ENCODE measurements around the gene CENPP. TPM values are rescaled to one million over a fixed set of nuclear protein-coding genes. Genes with fewer than 3 reads are reported as not detected.
"Not testable (repeated sequence)": the region's sequence is repeated elsewhere in the genome, so short reads cannot be mapped to it uniquely, and the experiment has no call there.

The CENPP gene
- total RNA-seq, 1 donor from 2014 or later, result 1.2 TPM

DNA sequence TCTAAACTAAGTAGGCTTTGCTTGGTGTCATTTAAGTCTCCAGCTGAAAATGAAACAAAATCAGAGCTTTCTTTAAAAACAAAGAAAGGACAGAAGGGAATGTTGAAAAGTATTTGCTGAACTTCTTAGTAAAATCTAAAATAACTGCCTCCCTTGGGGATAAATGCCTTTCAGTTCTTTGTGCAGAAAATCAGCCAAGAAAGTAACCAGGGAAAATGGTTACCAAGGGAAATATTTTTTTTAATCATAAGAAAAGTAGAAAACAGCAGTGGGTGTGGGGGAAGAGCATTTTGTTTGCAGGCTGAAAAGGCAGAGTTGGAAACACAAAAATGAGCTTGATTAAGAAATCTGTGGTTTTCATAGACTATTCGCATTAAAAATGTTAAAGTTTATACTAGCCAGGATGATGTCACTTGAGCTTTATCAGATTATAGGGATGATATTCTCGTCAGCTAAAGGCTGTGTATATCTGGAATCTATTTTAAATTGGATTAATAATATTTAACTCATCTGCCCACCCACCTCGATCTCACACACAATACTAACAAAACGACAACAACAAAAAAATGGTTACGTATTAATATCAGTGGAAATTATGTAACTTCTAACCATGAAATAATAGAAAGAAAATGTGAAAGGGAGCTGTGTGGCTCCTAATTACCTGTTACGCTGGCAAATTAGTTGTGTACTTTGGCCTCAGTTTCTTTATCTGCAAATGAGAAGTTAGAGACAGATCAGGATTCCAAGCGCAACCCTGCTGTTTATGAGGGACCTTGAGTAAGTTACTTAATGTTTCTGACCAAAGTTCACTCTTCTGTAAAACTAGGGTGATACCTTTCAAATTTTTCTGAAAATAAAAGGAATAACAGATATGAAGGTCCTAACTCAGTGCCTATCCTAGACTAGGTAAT is 210.4 kb downstream of the CENPP start, which contains the start of gene ECM2:
TSS of gene ECM2 (minus strand) at position 51 of the 911 bp plus-strand sequence. CDS start 13,124 bp downstream, outside the sequence.
- DNase-seq (ENCODE audit: low read depth), result no peak

DNA sequence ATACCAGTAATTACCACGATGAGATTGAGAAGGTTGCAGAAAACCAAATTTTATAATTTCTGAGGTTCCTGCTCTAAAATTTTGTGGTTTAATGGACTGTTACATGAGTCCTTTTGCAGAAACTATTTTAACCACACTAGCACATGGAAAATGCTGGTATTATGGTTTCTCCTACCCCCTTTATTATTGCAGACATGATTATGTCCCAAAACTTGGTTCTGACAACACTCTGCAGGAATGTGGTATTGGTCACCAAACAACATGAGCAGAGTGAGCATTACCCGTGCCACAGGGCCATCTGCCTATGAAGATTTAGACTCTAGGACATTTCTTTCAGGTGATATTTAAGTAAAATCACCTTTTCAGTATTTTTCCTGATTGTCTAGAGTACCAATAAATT is 212.8 kb downstream of the CENPP start:
- DNase-seq (ENCODE audit: low read depth), result no peak

DNA sequence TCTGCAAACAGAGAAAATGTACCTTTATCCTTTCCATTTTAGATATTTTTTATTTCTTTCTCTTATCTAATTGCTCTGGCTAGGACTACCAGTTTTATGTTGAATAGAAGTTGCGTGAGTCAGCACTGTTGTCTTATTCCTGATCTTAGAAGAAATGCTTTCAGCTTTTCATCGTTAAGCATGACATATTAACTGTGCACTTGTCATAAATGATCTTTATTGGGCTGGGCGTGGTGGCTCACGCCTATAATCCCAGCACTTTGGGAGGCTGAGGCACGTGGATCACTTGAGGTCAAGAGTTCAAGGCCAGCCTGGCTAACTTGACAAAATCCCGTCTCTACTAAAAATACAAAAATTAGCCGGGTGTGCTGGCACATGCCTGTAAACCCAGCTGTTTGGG is 218.2 kb downstream of the CENPP start:
- DNase-seq (ENCODE audit: low read depth), result no peak

DNA sequence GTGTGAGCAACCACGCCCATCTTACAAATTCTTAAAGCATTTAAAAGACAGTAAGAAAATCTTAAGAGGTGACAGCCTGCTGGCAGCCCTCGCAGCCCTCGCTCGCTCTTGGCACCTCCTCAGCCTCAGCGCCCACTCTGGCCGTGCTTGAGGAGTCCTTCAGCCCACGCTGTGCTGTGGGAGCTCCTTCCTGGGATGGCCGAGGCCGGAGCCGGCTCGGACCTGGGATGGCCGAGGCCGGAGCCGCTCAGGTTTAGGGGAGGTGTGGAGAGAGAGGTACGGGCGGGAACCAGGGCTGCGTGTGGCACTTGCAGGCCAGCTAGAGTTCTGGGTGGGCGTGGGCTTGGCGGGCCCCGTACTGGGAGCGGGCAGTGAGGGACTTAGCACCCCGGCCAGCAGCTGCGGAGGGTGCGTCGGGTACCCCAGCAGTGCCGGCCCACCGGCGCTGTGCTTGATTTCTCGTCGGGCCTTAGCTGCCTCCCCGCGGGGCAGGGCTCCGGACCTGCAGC is 219.3 kb downstream of the CENPP start:
- DNase-seq (ENCODE audit: low read depth), result no peak

DNA sequence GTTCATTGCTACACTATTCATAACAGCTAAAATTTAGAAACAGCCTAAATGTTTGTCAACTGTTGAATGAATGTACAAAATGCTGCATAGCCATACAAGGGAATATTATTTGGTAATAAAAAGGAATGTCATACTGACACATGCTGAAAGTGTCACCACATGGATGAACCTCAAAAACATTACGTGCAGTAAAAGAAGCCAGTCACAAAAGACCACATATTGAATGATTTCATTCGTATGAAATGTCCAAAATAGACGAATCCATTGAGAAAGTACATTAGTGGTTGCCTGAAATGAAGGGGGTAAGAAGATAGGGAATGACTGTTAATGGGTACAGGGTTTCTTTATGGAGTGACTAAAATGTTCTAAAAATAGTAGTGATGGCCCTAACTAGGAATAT is 221.6 kb downstream of the CENPP start:
- no peak for DNase-seq (ENCODE audit: low read depth)

DNA sequence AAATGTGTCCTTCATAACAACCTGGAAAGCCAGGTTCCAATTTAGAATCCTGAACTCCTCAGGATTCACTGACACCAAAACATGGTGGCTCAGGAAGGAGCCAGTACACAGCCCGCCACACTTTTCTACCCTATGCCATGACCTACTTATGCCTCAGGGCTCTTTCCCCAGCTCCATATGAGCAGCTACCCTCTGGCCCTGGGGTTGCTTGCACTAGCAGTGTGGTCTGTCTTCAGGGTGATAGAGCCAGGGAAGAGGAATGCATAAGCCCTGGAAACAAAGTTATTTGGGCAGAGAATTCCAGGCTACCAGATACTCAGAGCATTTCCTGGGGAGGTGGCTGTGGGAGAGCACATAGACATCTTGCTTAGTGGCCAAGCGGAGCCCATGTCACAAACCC is 225.0 kb downstream of the CENPP start:
- no peak for DNase-seq (ENCODE audit: low read depth)

DNA sequence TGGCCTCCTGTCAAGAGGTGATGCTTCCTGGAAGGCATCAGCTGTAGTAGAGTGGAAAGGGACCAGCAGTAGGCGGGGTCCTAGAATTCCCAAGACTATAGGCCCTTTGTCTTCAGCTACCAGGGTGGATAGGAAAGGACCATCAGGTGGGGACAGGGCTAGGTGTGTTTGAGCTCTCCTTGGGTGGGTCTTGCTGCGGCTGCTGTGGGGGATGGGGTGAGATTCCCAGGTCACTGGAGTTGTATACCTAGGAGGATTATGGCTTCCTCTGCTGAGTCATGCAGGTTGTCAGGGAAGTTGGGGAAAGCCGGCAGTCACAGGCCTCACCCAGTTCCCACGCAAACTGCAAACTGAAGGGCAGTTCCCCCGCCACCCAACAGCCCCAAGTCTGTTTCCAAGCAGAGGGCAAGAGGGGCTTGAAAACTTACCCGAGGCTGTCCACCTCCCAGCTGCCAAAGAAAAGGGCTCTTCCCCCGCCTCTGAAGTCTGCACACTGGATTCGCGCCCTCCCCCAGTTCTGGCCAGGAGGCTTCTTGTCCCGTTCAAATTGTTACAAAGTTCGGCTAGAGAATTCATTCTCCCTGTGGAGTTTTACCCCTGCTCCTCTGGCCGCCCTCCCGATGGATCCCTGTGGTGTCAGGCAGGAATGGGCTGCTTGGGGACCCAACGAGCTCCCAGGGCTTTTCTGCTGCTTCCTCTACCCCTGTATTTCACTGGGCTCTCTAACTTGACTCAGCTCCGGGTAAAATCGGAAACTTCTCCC is 233.0 kb downstream of the CENPP start:
- no peak for DNase-seq (ENCODE audit: low read depth)

DNA sequence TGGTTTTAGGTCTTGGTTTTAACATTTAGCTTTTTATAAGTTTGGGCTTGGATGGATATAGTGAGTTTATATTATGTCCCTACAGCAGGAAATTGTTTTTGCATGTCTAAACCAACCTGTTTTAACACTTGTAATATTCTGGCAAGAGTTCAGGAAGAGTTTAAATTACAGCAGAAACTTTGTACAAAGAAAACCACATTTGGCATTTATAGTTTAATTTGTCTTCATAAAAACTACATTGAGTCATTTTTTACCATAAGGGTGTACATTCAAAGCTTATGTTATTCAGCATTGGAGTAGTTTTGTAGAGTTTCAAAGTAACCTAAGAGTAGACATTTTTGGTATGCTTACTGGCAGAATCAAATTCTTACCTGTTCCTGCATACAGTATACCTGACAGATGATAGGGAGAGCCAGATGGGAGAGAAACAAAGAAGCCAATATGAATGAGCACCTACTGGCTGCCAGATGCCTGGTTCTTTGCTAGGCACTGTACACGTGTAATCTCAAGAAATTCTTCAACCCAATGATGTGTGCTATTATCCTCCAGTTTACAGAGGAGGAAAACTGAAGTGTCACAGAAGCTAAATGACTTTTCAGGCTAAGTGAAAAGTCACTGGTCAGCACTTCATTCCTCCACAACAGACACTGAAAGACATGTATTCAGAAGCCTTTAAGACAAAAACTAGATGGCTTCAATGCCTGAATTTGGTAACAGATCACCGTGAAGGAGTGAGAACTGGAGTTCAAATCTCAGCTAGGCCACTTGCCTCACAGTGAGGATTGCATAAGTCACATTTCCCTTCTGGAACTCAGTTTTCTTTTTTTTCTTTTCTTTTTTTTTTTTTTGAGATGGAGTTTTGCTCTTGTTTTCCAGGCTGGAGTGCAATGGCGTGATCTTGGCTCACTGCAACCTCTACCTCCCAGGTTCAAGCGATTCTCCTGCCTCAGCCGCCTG is 235.9 kb downstream of the CENPP start:
- DNase-seq (ENCODE audit: low read depth), result no peak

DNA sequence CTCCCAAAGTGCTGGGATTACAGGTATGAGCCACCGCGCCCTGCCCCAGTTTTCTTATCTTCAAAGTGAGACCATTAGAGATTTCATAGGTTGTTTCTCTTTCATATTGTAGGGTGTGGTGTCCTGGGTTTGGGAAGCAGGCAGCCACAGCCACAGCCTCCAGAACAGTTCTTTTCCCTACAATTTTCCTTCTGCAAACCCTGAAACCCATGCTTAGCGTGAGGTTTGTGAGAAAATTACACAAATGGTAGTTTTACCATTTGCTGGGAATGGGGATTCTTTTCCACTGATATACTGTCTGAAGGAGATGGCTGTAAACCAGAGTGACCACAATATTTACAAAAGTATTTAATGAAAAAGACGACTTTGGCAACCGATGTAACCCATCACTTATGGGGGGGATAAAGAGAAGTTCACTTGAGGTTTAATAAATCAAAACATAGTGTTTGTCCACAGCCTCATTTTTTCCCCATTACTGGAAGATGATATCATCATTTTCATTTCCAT is 236.8 kb downstream of the CENPP start:
- no peak for DNase-seq (ENCODE audit: low read depth)

DNA sequence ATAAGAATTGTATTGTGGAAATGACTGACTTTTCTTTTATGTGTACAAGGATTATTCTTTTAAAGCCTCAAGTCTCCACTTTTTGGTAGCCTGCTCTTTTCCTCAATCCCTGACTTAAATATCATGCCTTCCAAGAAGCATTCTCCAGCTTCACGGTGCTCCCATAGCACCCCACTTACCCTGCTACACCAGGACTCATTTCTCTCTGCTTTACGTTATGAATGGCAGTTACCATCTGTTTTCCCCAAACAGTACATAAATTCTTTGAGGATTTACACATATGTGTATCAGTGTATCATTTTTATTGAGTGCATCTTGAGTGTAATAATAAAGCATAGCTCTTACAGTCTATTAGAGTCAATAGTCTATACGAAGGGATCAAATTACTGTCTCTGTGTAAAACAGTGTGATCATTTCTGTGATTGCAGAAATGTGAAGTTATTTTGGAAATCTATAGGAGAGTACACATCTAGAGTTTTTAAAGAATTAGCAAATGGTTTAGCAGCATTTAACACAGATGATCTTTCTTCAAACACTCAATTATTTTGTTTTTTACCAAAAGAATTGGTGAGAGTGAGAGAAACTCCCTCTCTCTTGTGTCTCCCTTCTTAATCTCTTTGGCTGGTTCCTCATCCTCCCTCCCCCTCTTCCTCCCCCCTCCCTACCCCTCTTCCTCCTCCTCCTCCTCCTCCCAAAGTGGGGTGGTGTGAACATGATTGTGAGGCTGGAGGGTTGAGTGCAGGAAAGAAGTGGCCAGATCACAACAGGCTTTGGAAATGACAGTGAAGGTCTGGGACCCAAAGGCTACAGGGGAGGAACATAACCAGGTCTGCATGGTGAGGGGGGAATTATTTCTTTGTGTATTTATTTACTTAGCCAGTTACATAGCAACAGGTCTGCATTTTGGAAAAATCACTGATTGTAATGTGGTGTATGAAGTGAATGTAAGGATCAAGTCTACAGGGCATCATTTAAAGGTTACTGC is 237.7 kb downstream of the CENPP start:
- DNase-seq (ENCODE audit: low read depth), result no peak

DNA sequence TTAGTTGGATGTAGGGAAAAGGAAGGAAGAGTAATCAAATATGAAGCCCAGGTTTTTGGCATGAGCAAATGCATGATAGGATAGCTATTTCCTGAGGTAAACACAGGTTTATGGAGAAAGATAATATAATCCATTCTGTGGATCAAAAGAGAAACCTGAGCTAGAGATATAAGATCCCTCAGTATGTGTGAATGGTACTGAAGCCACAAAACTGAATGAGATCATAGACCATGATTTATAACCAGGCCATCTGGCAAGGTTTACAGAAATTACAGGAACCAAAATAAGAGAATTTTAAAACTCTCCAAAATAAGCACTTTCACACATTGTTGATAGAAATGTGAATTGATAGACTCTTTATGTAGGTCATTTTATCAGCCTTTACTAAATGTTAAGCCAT is 238.8 kb downstream of the CENPP start:
- DNase-seq (ENCODE audit: low read depth), result no peak

DNA sequence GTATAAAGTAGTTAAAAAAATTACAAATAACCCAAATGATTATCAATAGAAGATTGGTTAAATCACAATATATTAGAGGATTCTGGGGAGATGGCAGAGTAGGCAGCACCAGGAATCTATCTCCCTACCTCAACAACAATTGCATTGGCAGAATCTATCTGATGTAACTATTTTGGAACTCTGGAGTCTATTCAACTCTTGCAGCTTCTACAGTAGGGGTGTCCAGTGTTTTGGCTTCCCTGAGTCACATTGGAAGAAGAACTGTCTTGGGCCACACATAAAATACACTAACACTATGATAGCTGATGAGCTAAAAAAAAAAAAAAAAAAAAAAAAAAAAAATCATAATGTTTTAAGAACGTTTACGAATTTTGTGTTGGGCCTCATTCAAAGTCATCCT is 239.2 kb downstream of the CENPP start:
- no peak for DNase-seq (ENCODE audit: low read depth)

DNA sequence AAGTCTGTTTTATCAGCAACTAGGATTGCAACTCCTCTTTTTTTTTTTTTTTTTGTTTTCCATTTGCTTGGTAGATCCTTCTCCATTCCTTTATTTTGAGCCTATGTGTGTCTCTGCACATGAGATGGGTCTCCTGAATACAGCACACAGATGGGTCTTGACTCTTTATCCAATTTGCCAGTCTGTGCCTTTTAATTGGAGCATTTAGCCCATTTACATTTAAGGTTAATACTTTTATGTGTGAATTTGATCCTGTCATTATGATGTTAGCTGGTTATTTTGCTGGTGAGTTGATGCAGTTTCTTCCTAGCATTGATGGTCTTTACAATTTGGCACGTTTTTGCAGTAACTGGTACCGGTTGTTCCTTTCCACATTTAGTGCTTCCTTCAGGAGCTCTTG is 246.1 kb downstream of the CENPP start:
- DNase-seq (ENCODE audit: low read depth), result not testable (repeated sequence)

DNA sequence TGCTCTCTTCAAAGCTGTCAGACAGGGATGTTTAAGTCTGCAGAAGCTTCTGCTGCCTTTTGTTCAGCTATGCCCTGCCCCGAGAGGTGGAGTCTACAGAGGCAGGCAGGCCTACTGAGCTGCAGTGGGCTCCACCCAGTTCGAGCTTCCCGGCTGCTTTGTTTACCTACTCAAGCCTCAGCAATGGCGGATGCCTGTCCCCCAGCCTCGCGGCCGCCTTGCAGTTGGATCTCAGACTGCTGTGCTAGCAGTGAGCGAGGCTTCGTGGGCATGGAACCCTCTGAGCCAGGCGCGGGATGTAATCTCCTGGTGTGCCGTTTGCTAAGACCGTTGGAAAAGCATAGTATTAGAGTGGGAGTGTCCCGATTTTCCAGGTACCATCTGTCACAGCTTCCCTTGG is 247.9 kb downstream of the CENPP start:
- not testable (repeated sequence) for DNase-seq (ENCODE audit: low read depth)

DNA sequence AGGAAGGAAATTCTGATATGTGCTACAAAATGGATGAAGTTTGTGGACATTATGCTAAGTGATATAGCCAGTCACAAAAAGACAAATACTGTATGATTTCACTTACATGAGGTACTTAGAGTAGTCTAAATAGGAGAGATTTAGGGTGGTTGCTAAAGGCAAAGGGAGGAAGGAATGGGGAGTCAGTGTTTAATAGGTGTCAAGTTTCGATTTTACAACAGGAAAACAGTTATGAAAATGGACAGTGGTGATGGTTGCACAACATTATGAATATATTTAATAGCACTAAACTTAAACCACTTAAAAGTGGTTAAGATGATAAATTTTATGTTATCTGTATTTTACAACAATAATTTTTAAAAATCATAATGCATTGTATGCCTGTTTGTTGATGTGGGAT is 250.4 kb downstream of the CENPP start:
- no peak for DNase-seq (ENCODE audit: low read depth)

DNA sequence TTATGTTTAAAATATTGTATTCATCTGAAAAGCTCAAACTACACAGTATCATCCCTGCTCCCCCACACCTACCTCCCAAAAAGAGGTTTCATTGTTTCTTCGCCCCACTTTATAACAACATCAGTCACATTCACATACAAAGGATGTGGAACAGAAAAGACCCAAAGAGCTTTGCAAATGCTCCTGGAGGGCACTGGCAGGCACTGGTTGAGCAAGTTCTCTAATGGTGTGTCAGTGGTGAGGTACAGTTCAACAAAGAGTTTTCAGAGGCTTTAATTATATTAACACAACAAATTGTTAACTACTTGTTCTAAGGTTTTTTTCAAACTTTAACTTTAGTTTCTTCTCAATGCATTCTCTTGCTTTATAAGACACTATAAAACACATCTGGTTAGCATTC is 264.2 kb downstream of the CENPP start:
- no peak for DNase-seq (ENCODE audit: low read depth)

DNA sequence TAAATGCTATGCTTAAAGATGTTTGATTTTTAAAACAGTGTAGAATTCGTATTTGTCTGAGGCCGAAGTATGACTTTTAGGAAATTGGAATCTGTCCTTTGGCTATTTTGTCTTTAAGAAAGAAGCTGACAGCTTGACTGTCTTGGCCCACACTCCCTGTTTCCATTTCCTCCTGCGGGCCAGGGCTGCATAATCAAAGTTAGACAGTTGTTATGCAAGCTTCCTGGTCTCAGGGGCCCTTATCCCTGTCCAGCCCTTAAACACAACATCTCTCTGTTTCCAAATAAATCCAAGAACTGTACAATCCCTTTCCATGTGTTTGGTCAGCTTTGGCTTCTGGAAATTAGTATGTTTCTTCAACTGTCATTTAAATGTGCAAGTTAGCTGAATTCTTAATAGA is 264.6 kb downstream of the CENPP start:
- no peak for DNase-seq (ENCODE audit: low read depth)

DNA sequence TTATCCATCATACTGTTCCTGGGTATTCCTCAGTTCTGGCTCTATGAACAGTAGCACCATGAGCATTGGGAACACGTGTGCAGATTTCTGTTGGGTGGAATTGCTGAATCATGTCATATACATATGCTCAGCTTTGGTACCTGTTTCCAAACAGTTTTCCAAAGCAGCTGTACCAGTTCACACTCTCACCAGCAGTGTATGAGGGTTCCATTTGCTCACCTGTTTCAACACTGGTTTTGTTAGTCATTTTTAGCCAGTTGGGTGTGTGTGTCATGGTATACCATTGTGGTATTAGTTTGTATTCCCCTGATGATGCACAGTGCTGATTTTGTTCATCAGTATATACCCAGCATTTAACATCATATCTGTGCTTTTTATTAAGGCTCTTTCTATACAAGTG is 266.8 kb downstream of the CENPP start:
- DNase-seq (ENCODE audit: low read depth), result no peak

DNA sequence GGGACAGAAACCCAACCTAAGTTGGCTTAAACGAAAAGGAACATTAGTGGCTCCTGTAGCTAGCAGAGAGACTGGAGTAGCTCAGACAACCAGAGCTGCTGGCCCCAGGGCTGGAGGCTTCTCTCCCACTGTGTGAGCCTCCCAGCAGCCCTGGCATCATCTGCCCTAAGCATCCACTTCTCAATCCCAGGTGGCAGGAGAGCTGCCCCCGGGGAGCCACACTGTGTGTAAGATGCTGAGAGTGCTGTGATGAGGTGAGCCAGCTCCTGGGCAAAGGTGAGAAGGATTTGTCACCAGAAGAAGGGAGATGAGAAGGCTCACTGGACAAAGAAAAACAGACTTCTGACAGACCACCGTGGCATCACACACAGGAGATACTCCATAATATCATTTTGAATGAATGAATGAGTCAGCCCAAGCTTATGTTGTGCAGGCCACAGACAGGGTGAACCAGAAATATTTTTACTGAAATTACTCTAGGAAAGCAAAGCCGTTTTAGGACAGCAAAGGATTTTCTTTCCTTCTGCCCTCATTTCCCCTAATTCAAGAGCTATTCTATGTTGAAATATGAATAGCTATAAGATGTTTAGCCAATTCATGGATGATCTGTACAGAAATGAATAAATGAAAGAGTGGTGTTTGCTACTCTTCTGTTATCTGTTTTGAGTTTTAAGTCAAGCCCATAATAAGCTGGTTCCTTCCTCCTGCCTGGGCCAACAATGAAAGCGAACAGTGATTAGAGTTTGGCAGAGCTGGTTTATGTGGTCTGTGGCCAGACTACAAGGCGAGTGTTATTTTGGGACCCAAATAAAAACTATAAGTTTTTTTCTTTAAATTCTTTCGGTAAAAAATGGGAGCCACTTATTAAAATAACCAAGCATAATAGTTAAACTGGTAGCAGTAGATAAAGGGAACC is 267.5 kb downstream of the CENPP start:
- DNase-seq (ENCODE audit: low read depth), result no peak
